HL-60 (cell line): ENCODE data around the gene SHROOM4.

ENCODE experiments used
- DNase-seq, 2 experiments: peaks; one replicate each; pipeline ENCODE4 v3.0.0-alpha.2; 2010 to 2020; ENCODE audit warnings: low read depth in 1 of 2, low spot score in 1 of 2
- H3K27ac ChIP-seq: fragments of 250-450 bp; sonication (Bioruptor Pico); replicated peaks from 2 replicates; pipeline ENCODE4 v1.5.1; 2020; ENCODE audit warnings: mild to moderate bottlenecking, moderate library complexity
- H3K27me3 ChIP-seq: fragments of 250-450 bp; sonication (Bioruptor Pico); 2 replicates; pipeline ENCODE4 v1.5.1; 2021; ENCODE audit warnings: mild to moderate bottlenecking, moderate library complexity; ENCODE audit not compliant: insufficient read depth, poor library complexity, severe bottlenecking
- H3K4me3 ChIP-seq: replicated peaks from 2 replicates; pipeline ENCODE4 v1.5.1; 2011; ENCODE audit warnings: mild to moderate bottlenecking, control low read depth, low read length; ENCODE audit not compliant: insufficient read depth
- GABPA ChIP-seq: IDR thresholded peaks from 2 replicates; pipeline ENCODE4 v1.6.1; 2012; ENCODE audit warnings: low read depth
- POLR2AphosphoS5 ChIP-seq: IDR thresholded peaks from 2 replicates; pipeline ENCODE4 v1.6.1; 2012; ENCODE audit warnings: low read depth
- SPI1 ChIP-seq: IDR thresholded peaks from 2 replicates; pipeline ENCODE4 v1.6.1; 2012; ENCODE audit warnings: low read depth, mild to moderate bottlenecking, borderline replicate concordance
- TF ChIP-seq, protein P1 (sequence below): IDR thresholded peaks from 2 replicates; pipeline ENCODE4 v1.6.1; 2012; ENCODE audit warnings: low read depth; ENCODE audit not compliant: insufficient replicate concordance
- TF ChIP-seq, protein P2 (sequence below): IDR thresholded peaks from one replicate; pipeline ENCODE4 v1.5.1; 2011; ENCODE audit warnings: low read length, control low read depth, inconsistent platforms; ENCODE audit not compliant: insufficient read depth

Gene SHROOM4

DNA sequence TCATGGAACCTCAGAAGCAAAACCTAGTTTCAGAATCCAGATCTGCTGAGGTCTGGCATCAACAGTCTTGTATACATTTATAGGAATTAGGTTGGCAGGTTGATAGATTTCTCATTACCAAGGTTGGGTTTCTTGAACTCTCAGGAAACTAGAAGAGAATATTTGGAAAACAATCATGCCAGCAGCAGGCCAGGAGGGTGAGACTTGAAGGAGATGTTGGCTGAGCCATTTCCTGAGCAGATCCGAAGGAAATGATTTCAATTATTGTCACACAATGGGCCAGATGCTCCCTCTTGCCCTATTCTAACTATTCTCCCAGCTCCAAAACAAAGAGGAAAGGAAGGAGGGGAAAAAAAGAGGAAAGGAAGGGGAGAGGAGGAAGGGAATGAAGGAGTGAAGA is 45.2 kb downstream of the SHROOM4 start:
- H3K27ac ChIP-seq, result no peak overlapping the region
- H3K27me3 ChIP-seq, result no peaks in the 10 kb centered on the region
- DNase-seq, result no peak
- no peak for TF ChIP-seq GABPA
- TF ChIP-seq, protein P1, sequence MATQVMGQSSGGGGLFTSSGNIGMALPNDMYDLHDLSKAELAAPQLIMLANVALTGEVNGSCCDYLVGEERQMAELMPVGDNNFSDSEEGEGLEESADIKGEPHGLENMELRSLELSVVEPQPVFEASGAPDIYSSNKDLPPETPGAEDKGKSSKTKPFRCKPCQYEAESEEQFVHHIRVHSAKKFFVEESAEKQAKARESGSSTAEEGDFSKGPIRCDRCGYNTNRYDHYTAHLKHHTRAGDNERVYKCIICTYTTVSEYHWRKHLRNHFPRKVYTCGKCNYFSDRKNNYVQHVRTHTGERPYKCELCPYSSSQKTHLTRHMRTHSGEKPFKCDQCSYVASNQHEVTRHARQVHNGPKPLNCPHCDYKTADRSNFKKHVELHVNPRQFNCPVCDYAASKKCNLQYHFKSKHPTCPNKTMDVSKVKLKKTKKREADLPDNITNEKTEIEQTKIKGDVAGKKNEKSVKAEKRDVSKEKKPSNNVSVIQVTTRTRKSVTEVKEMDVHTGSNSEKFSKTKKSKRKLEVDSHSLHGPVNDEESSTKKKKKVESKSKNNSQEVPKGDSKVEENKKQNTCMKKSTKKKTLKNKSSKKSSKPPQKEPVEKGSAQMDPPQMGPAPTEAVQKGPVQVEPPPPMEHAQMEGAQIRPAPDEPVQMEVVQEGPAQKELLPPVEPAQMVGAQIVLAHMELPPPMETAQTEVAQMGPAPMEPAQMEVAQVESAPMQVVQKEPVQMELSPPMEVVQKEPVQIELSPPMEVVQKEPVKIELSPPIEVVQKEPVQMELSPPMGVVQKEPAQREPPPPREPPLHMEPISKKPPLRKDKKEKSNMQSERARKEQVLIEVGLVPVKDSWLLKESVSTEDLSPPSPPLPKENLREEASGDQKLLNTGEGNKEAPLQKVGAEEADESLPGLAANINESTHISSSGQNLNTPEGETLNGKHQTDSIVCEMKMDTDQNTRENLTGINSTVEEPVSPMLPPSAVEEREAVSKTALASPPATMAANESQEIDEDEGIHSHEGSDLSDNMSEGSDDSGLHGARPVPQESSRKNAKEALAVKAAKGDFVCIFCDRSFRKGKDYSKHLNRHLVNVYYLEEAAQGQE, result no peak
- TF ChIP-seq, protein P2, sequence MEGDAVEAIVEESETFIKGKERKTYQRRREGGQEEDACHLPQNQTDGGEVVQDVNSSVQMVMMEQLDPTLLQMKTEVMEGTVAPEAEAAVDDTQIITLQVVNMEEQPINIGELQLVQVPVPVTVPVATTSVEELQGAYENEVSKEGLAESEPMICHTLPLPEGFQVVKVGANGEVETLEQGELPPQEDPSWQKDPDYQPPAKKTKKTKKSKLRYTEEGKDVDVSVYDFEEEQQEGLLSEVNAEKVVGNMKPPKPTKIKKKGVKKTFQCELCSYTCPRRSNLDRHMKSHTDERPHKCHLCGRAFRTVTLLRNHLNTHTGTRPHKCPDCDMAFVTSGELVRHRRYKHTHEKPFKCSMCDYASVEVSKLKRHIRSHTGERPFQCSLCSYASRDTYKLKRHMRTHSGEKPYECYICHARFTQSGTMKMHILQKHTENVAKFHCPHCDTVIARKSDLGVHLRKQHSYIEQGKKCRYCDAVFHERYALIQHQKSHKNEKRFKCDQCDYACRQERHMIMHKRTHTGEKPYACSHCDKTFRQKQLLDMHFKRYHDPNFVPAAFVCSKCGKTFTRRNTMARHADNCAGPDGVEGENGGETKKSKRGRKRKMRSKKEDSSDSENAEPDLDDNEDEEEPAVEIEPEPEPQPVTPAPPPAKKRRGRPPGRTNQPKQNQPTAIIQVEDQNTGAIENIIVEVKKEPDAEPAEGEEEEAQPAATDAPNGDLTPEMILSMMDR, result no peak
- no peak for TF ChIP-seq POLR2AphosphoS5
- no peak for TF ChIP-seq SPI1
- H3K4me3 ChIP-seq, result no peak overlapping the region

DNA sequence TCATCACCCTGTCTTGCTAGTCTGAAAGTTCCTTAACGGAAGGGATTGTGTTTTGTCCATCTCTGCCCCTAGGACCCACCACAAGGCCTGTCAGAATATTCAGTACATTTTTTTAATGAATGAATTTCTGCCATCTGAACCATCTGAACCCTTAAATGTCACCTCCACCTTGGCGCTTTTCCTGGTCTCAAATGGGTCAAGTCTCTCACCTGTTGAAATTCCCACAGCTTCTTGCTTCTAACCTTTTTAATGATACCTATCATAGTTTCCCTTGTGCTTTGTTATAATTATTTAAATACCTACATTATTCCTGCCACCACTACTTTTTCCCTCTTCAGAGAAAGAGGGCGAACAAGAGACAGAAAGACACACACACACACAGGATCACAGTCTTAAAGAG is 48.0 kb downstream of the SHROOM4 start:
- Histone ChIP-seq H3K4me3 (no peak overlapping the region), H3K27ac (no peak overlapping the region), H3K27me3 (no peaks in the 10 kb centered on the region)
- TF ChIP-seq, protein P2, result no peak
- TF ChIP-seq POLR2AphosphoS5 (no peak), GABPA (no peak), SPI1 (no peak)
- TF ChIP-seq, protein P1, result no peak
- no peak for DNase-seq

DNA sequence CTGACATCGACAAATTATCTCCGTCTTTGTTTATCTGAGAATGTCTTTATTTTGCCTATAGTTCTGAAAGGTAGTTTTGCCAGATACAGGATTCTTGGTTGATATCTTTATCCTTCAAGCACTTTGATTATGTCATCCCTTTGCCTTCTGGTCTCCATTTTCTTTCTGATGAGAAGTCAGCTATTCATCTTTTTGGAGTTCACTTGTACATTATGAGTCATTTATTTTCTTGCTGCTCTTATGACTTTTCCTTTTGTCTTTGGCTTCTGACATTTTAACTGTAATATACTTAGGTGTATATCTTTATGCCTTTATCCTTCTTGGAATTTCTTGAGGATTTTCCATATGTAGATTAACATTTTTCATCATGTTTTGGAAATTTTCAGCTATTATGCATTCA is 51.4 kb downstream of the SHROOM4 start:
- Histone ChIP-seq H3K27me3 (no peaks in the 10 kb centered on the region), H3K27ac (no peak overlapping the region), H3K4me3 (no peak overlapping the region)
- TF ChIP-seq SPI1 (no peak), GABPA (no peak), POLR2AphosphoS5 (no peak)
- TF ChIP-seq, protein P1, result no peak
- TF ChIP-seq, protein P2, result no peak
- DNase-seq, result no peak
